Spleen (tissue), 7 donors: ENCODE results near the gene KATNA1.

Experiments used
- CTCF ChIP-seq, 11 experiments: fragments of 200-600 bp in 7 of 11; fragments of 450-650 bp in 4 of 11; sonication (generic) in 4 of 11; IDR thresholded peaks in 8 of 11; conservative IDR thresholded peaks in 3 of 11; 1 replicate in 7 of 11; 2 replicates in 4 of 11; pipeline versions ENCODE4 v1.4.0 to v1.8.0; 2016 to 2021; ENCODE audit warnings: antibody characterized with exemption in 11 of 11, inconsistent platforms in 4 of 11, mild to moderate bottlenecking in 1 of 11
- POLR2A ChIP-seq, 3 donors: fragments of 450-650 bp; IDR thresholded peaks; one replicate each; pipeline ENCODE4 v1.5.1; 2017; ENCODE audit warnings: antibody characterized with exemption in 3 of 3, mild to moderate bottlenecking in 1 of 3
- POLR2AphosphoS5 ChIP-seq, 3 donors: sonication (generic); formaldehyde crosslinking; IDR thresholded peaks; one replicate each; pipeline ENCODE4 v1.5.1; 2017; ENCODE audit warnings: antibody characterized with exemption in 3 of 3
- donor health status: DM: no; HTN: no; CAD: no; lungs with moderate emphysema.
- donor health status: DM: no; HTN: no; CAD: no.
- donor health status: DM: no; HTN: no; CAD: no.

- no peak for TF ChIP-seq CTCF (IDR thresholded peaks at IDR 0.05 in 8 of 11, conservative IDR thresholded peaks at IDR 0.05 in 3 of 11)
- no peak for TF ChIP-seq POLR2AphosphoS5 (IDR thresholded peaks at IDR 0.05)
- no peak for TF ChIP-seq POLR2A (IDR thresholded peaks at IDR 0.05)
These were observed 84.6 kb downstream of the KATNA1 start for GRCh38 chr6:149563928-149564325.
